Measurements from ENCODE around the gene DICER1. TPM values are rescaled to one million over a fixed set of nuclear protein-coding genes. Genes with fewer than 3 reads are reported as not detected.

The DICER1 gene
- total RNA-seq, 1 donor from 2014 or later: 103 TPM

DNA sequence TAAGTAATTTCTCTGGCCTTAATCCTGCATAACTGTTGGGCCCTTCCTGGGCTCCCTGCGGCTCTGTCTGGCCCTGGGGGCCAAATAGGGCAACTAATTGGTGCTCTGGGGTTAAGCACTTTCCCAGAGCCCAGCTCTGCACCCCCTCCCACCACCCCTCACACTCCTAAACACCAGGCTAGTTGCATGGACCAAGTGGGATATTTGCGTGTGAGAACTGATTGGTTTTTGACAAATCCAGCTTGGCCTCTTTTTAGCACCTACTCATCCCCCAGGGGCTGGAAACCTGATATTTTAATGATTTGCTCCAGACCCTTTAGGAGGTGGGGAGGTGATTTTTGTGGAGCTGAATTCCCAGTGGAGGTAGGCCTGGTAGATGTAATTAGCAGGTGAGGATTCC lies 91.9 kb downstream of the DICER1 start:
- H3K79me2 ChIP-seq (ENCODE audit: insufficient read depth, low read length): no peaks in the 10 kb centered on the region
- no peak overlapping the region for H2AFZ ChIP-seq (ENCODE audit: low read depth, low read length)
- peaks cover 3% of the 10 kb centered on the region for H3K36me3 Mint-ChIP-seq (ENCODE audit: low read depth, unreplicated experiment)
- no peak overlapping the region for H3K4me2 ChIP-seq (ENCODE audit: low read length)
- DNase-seq (ENCODE audit: low read depth) (no peak), FAIRE-seq (no peak)
- H3K9me3 Mint-ChIP-seq (ENCODE audit: unreplicated experiment): no peaks in the 10 kb centered on the region
- no peaks in the 10 kb centered on the region for H3K36me3 ChIP-seq (ENCODE audit: insufficient read depth, low read length)
- no peak overlapping the region for H3K9ac ChIP-seq (ENCODE audit: low read length)
- H3K27ac Mint-ChIP-seq (ENCODE audit: unreplicated experiment): no peak overlapping the region
- H3K27me3 ChIP-seq (ENCODE audit: insufficient read depth, low read length): no peaks in the 10 kb centered on the region
- H3K4me1 ChIP-seq (ENCODE audit: insufficient read depth, low read length): no peaks in the 10 kb centered on the region
- peaks cover 16% of the 10 kb centered on the region for H3K27me3 Mint-ChIP-seq (ENCODE audit: low read depth, unreplicated experiment)
- H3K9me3 ChIP-seq (ENCODE audit: insufficient read depth, low read depth, low read length): no peaks in the 10 kb centered on the region
- no peaks in the 10 kb centered on the region for H4K20me1 ChIP-seq (ENCODE audit: insufficient read depth, low read length)
- no peak overlapping the region for H3K4me3 Mint-ChIP-seq (ENCODE audit: unreplicated experiment)
- TF ChIP-seq, protein P1, sequence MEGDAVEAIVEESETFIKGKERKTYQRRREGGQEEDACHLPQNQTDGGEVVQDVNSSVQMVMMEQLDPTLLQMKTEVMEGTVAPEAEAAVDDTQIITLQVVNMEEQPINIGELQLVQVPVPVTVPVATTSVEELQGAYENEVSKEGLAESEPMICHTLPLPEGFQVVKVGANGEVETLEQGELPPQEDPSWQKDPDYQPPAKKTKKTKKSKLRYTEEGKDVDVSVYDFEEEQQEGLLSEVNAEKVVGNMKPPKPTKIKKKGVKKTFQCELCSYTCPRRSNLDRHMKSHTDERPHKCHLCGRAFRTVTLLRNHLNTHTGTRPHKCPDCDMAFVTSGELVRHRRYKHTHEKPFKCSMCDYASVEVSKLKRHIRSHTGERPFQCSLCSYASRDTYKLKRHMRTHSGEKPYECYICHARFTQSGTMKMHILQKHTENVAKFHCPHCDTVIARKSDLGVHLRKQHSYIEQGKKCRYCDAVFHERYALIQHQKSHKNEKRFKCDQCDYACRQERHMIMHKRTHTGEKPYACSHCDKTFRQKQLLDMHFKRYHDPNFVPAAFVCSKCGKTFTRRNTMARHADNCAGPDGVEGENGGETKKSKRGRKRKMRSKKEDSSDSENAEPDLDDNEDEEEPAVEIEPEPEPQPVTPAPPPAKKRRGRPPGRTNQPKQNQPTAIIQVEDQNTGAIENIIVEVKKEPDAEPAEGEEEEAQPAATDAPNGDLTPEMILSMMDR (IDR thresholded peaks at IDR 0.05; ENCODE audit: insufficient read depth, low read depth, low read length): no peak
- peaks cover 4% of the 10 kb centered on the region for H3K4me1 Mint-ChIP-seq (ENCODE audit: low read depth, unreplicated experiment)
- H3K27ac ChIP-seq (ENCODE audit: low read depth, low read length): no peak overlapping the region
- H3K4me3 ChIP-seq (ENCODE audit: insufficient read depth, low read depth, low read length): no peak overlapping the region

DNA sequence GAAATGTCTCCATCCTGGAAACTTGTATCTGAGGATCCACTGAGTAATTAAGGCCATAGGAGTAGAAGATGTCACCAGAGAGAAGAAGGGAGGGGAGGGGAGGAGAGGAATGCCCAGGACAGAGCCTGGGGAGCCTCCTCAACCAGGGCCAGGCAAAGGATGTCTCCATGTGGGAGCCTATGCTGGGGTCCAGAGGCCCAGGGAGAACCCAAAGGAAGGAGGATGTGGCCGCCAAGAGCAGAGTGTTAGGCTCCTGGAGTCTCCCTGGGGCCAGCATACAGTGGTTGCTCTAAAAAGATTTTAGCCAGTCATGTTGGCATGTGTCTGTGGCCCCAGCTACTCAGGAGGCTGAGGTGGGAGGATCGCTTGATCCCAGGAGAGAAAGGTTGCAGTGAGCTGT lies 92.6 kb downstream of the DICER1 start:
- H3K36me3 Mint-ChIP-seq (ENCODE audit: low read depth, unreplicated experiment): peaks cover 3% of the 10 kb centered on the region
- no peak for FAIRE-seq

DNA sequence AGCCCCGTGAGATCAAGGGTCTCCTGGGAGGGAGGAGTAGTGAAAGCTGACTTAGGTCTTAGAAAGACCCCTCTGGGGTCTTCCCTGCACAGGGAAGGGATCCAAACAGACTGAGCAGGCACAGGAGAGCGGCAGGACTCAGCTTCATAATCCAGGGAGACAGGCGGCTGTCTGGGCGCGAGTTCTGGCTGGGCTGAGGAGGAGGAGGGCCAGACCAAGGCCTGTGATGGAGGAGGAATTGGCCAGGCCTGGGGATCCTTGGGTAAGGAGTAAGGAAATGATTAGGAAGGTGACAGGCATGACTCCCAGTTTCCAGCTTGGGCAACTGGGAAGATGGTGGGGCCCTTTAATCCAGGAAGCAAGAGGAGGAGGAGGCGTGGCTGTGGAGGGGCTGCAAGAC lies 93.1 kb downstream of the DICER1 start:
- Histone ChIP-seq H3K9ac (ENCODE audit: low read length) (no peak overlapping the region), H3K4me2 (ENCODE audit: low read length) (no peak overlapping the region), H3K27ac (ENCODE audit: low read depth, low read length) (no peak overlapping the region), H3K4me1 (ENCODE audit: insufficient read depth, low read length) (no peaks in the 10 kb centered on the region), H3K4me3 (ENCODE audit: insufficient read depth, low read depth, low read length) (no peak overlapping the region), H2AFZ (ENCODE audit: low read depth, low read length) (no peak overlapping the region), H3K27me3 (ENCODE audit: insufficient read depth, low read length) (no peaks in the 10 kb centered on the region), H3K79me2 (ENCODE audit: insufficient read depth, low read length) (no peaks in the 10 kb centered on the region), H4K20me1 (ENCODE audit: insufficient read depth, low read length) (no peaks in the 10 kb centered on the region), H3K9me3 (ENCODE audit: insufficient read depth, low read depth, low read length) (no peaks in the 10 kb centered on the region), H3K36me3 (ENCODE audit: insufficient read depth, low read length) (no peaks in the 10 kb centered on the region)
- FAIRE-seq: no peak
- Mint-ChIP-seq H3K27me3 (ENCODE audit: low read depth, unreplicated experiment) (peaks cover 14% of the 10 kb centered on the region), H3K4me1 (ENCODE audit: low read depth, unreplicated experiment) (peaks cover 4% of the 10 kb centered on the region), H3K4me3 (ENCODE audit: unreplicated experiment) (no peak overlapping the region), H3K9me3 (ENCODE audit: unreplicated experiment) (no peaks in the 10 kb centered on the region), H3K36me3 (ENCODE audit: low read depth, unreplicated experiment) (peaks cover 3% of the 10 kb centered on the region), H3K27ac (ENCODE audit: unreplicated experiment) (no peak overlapping the region)
- DNase-seq (ENCODE audit: low read depth): no peak
- TF ChIP-seq, protein P1 (IDR thresholded peaks at IDR 0.05; ENCODE audit: insufficient read depth, low read depth, low read length): no peak
- no peak for TF ChIP-seq EZH2 (IDR thresholded peaks at IDR 0.05; ENCODE audit: insufficient read depth, low read length)

More for the DNA sequence above, 92.6 kb downstream of the DICER1 start:
- Mint-ChIP-seq H3K9me3 (ENCODE audit: unreplicated experiment) (no peaks in the 10 kb centered on the region), H3K4me1 (ENCODE audit: low read depth, unreplicated experiment) (peaks cover 4% of the 10 kb centered on the region), H3K27me3 (ENCODE audit: low read depth, unreplicated experiment) (peaks cover 15% of the 10 kb centered on the region), H3K27ac (ENCODE audit: unreplicated experiment) (no peak overlapping the region), H3K4me3 (ENCODE audit: unreplicated experiment) (no peak overlapping the region)
- no peak overlapping the region for H3K4me2 ChIP-seq (ENCODE audit: low read length)
- H3K27me3 ChIP-seq (ENCODE audit: insufficient read depth, low read length): no peaks in the 10 kb centered on the region
- no peak for TF ChIP-seq EZH2 (IDR thresholded peaks at IDR 0.05; ENCODE audit: insufficient read depth, low read length)
- TF ChIP-seq, protein P1 (IDR thresholded peaks at IDR 0.05; ENCODE audit: insufficient read depth, low read depth, low read length): no peak
- H4K20me1 ChIP-seq (ENCODE audit: insufficient read depth, low read length): no peaks in the 10 kb centered on the region
- H3K36me3 ChIP-seq (ENCODE audit: insufficient read depth, low read length): no peaks in the 10 kb centered on the region
- no peak overlapping the region for H3K9ac ChIP-seq (ENCODE audit: low read length)
- no peak overlapping the region for H3K27ac ChIP-seq (ENCODE audit: low read depth, low read length)
- no peaks in the 10 kb centered on the region for H3K79me2 ChIP-seq (ENCODE audit: insufficient read depth, low read length)
- no peaks in the 10 kb centered on the region for H3K4me1 ChIP-seq (ENCODE audit: insufficient read depth, low read length)
- H3K9me3 ChIP-seq (ENCODE audit: insufficient read depth, low read depth, low read length): no peaks in the 10 kb centered on the region
- no peak overlapping the region for H3K4me3 ChIP-seq (ENCODE audit: insufficient read depth, low read depth, low read length)
- DNase-seq (ENCODE audit: low read depth): no peak
- no peak overlapping the region for H2AFZ ChIP-seq (ENCODE audit: low read depth, low read length)

All from astrocyte (in vitro differentiated cells and primary cell).